GM21447 (cell line): ENCODE results near the gene MBL2.

Experiments
- ATAC-seq: cut with Tn5 transposase; IDR thresholded peaks from one replicate; pipeline ENCODE4 v1.9.1; 2021; ENCODE audit not compliant: unreplicated experiment

The MBL2 gene

GRCh38 chr10:52740913-52741675, 31.5 kb downstream of the MBL2 start:
- ATAC-seq: peak; percentile 75

DNA sequence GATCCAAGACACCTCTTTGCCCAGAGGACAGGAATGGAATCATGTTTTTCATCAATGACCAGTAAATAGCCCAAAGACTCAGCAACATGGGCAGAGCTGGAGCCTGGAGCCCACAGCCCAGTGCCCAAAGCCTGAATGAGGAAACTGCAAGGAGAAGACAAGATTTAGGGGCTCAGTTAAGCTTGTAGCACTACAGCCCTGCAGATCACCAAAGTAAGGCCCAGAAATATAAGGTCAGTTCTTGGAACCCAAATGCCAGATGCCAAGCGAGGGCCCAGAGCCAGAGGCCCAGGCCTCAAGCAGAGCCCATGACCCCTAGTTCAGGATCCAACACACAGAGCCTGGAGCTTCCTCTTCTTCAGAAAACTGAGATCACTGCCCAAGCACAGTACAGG, 32.4 kb downstream of the MBL2 start:
- no peak for ATAC-seq

DNA sequence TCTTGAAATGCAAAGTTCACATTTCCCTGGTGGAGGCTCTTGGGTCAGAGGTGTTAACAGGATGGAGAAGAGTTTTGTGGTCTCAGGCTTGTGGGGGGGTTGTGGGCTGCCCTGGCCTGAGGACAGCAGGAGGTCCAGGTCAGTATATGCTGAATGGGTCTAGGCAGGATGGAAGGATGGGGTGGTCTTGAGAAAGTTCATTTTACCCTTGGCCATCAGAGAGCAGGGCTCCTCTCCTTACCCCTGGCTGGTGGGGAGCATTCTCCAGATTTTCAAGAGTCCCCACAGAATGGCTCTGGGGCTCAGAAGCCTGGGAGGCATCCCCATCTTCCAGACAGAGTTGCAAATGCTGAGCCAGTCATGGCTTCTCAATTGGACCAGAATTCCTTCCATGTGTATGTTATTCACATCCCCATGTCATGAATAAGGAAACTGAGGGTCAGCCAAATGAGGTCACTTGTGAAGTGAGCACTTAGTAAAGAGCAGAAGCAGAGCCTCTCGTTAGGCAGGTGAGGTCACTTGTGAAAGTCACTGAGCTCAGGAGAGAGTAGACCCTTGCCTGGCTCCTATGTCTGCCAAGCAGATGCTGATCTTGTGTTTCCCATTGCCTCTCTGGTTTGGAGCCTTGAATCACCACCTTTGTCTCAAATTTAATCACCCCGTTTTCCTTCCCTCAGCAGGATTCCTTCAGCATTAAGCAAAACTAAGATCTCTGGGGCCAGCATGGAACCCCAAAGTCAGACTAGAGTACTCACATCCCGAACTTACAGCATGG, 33.0 kb downstream of the MBL2 start:
- ATAC-seq: no peak

- ATAC-seq: no peak
Measured at GRCh38 chr10:52738951-52739350, 33.6 kb downstream of the MBL2 start.

DNA sequence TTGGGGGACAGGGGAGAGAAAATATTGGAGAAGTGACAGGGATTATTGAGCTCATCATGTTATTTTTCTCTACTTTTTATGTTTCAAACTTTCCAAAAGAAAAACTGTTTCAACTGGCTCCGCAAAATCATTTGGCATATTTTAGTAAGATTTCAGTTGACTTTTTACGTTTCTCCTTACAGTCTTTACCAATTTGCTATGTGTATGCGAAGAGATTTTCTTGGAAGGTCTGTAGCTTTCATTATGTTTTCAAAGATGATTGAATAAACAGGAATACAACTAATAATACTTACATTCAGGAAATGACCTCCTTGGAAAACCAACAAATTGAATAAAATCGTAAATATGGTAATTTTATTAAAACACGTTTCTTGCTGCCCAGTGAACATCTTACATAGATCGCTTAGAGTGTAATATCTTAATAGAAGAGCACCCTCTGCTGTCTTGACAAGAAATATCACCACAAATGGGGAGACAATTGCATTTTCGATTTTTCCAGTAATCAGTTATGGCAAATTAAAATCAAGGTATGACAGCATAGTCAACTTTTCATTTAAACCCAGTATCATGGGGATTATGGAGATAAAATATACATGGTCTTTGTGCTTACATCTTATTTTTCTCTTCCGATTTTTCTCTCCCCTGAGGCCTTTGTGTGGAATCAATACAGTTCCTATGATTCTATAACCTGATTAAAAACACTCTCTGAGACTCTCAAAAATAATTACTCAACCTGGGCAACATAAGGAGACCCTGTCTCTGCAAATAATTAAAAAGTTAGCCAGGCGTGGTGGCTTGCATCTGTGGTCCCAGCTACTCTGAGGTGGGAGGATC, 43.1 kb downstream of the MBL2 start:
- no peak for ATAC-seq

- no peak for ATAC-seq
Measured at GRCh38 chr10:52720018-52720417, 52.6 kb downstream of the MBL2 start.
